NCI-H1092 treated with DMSO at 0.1 percent for 48 hours (cell line): ENCODE data around the gene NBDY.
"Not testable (repeated sequence)": the region's sequence is repeated elsewhere in the genome, so short reads cannot be mapped to it uniquely, and the experiment has no call there.

ENCODE experiments used
- DNase-seq: peaks from one replicate; lab custom pipeline; 2025; lab: John Stamatoyannopoulos, UW

Gene NBDY

DNA sequence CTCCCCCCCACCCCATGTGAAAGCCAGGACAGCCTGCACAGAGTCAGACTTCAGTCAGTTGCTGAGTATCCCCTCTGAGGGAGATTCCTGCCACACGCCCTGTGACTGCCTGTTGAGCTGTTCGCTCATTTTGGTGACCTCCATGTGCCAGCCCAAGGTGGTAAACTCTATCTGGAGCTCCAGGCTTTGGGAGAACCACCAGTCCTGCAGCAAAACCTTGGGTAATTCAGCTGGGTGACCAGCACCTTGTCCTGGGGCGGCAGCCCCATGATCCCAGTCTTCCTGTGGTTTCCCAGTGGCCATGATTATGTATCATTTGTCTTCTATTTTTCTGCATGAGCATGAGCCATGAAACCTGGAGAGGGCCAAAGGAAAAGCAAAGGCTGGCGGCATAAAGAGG is 73.4 kb downstream of the NBDY start:
- no peak for DNase-seq

DNA sequence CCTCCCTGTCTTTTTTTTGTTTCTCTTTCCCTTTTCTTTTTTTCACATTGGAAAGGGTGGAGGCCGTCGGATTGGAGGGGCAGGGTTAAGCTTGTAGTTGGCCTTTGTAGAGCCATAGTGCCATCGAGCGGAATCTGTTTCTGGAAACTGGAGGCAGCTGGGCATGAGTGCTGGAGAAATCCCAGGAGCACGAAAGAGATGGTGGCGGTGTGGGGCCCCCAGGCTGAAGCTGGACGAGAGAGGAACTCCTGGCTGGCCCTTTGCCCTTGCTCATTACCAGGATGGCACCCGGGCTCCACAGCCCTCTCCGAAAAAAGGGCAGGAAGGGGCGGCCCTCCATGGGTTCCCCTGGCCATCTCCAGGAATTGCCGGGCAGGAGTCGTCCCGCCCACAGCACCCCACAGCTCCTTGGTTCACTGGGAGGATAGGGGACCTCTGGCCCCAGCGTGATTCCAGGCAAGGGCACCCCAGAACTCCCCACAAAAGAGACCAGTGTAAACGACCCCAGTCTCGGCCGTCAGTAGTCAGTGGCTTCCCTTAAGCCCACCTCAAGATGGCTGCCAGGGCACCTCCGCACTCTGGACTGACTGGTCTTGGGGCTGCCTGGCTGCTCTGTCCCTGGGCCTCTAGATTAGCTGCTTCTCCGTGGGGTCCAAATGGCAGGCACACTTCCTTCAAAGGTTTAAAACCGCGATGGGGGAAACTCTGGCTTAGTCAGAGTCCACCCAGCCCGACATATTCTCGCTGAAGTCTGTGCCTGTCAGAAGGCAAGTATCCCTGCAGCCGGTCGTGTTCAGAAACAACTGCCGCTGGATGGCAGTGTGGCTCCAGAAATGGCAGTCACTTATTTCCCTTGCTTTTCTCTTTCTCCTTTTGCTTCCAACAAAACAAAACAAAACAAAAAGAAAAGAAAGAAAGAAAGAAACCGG is 74.1 kb downstream of the NBDY start:
- DNase-seq = peak; percentile 74

DNA sequence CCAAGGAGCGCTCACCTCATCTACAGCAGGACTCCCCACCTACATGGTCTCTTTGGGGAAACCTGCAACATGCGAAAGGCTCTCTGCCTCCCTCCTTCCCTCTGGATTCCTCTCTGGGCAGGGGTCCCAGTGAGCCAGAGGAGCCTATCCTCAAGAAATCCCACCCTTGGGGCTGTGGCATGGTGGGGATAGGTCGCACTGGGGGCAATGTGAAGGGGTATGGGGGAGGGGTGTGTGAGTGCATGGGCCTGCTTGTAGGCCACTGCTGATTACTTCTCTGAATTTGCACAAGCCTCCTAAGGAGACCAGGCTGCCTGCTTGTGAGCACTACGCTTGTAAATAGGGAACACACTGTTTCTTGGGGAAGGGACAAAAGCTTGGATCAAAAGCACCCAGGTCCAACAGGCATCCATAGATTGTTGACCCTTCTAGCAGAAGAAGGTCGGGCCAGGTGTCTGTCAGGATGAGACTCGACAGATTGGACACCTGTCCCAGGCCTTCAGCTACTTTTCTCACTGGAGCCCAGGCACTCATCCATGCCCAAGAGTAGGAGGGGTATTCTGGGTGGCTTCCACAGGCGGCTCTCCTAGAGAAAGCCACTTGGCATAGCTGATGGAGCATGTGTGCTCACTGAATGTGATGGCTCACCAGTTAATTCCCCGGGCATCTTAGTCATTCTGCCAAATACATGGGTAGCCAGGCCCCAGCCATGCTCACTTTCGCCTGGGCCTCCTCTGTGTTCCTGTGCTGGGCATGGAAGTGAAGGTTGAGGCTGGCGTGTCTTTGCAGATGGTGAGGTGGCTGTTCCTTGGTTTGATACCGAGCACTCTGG is 75.0 kb downstream of the NBDY start:
- no peak for DNase-seq

DNA sequence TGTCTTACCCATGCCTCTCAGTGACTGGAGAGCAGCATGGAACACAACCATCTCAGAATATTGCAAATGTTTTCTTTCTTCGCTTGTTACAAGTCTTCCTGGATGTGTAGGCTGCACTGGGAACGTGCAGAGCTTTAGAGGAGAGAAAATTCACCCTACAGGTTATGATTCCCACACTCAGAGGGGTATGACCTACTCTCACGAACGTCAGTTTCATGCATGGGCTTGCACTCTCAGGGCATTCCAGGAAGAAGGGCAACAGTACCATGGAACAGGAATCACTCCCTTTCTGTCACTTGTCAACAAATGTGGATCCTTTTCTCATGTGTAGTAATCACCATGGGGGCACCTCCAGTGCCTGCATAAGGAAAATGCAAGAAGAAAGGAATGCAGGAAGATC is 75.8 kb downstream of the NBDY start:
- DNase-seq = no peak

DNA sequence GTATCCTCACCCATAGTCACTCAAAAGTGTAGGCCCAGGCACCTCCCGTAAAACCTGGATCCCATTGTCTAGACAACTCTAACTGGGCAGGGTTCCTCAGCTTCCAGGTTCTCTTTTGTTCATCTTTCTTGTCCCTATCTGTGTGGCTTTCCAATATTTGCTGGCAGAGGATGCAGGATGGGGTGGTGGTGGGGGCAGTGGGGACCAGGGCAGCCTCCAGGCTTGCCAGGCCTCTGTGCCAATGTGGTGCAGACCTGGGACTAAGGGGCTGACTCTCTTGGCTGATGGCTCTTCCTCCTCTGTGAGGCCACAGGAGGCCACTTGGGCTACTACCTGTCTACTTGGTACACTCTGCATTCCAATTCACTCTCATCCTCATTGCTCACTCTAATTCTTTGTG is 76.4 kb downstream of the NBDY start:
- no peak for DNase-seq

DNA sequence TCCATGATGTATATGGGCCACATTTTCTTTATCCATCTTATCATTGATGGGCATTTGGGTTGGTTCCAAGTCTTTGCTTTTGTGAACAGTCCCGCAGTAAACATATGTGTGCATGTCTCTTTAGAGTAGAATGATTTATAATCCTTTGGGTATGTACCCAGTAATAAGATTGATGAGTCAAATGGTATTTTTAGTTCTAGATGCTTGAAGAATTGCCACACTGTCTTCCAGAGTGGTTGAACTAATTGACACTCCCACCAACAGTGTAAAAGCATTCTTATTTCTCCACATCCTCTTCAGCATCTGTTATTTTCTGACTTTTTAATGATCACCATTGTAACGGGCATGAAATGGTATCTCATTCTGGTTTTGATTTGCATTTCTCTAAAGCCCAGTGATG is 77.1 kb downstream of the NBDY start:
- not testable (repeated sequence) for DNase-seq

DNA sequence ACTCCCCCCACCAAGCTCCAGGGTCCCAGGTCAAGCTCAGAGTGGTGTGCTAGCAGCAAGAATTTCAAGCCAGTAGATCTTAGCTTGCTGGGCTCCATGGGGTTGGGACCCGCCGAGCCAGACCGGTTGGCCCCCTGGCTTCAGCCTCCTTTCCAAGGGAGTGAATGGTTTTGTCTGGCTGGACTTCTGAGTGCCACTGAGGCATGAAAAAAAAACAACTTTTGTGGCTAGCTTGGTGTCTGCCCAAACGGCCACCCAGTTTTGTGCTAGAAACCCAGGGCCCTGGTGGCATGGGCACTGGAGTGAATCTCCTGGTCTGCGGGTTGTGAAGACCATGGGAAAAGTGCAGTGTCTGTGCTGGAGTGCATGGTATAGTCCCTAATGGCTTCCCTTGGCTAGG is 82.6 kb downstream of the NBDY start:
- no peak for DNase-seq

DNA sequence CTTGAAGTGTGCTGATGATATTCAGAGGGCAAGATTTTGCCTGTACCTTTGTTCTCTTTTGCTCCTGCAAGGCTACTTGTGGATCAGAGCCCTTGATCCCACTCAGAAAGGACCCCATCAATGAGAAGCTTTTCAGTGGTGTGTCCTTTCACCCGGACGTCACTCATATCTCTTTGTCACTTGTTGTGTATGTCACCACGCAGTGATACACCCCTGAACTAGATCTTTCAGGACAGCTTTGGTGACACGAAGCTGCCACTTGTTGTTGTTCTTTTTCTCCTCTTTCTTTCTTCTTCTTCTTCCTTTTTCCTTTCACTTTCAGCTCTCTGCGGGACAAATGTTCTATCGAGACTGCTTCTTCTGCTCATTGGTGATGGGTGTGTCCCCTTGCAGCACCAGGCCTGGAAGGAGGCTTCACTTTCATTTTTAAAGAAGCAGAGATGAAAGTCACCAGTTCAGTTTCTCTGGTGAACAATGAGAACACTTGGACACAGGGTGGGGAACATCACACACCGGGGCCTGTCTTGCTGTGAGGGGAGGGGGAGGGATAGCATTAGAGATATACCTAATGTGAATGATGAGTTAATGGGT is 83.6 kb downstream of the NBDY start:
- no peak for DNase-seq

DNA sequence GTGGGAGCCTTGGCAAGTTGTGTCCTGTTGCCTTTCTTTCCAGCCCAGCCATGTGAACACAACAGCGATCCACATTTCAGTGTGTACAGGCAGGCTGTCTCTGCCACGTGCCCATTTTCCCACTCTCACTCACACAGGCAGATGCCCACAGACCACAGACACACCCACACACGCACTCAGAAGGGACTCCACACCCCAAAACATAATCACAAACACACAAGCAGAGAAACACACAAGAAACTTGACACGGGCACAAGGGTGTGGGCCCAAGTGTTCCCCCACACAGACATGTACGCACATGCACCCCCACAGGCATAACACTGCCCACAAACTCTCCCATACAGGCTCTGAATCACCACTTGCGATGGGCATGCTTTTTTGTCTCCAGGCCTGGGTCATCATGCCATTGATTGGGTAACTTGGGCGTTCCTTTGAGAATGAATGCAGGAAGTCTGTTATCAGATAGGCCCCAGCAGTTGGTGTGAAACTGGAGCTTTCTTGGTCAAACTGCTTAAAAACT is 84.3 kb downstream of the NBDY start:
- DNase-seq = no peak

DNA sequence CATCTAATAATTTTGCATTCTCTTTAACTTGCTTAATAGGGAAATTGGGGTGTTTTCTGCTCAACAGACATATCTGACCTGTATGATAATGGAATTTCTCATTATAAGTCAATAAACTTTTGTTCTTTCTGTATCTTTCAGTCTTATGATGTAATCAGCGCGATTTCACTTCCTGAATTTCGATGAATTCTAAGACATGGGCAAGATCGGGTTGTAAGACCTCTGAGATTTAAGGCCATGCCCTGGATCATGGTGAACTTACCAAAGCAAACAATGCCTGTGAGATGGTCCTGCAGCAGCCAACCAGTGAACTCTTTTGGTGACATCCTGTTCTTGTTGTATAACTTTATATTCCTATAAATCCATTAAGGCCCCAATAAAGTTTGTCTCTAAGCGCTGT is 88.1 kb downstream of the NBDY start:
- DNase-seq = no peak

DNA sequence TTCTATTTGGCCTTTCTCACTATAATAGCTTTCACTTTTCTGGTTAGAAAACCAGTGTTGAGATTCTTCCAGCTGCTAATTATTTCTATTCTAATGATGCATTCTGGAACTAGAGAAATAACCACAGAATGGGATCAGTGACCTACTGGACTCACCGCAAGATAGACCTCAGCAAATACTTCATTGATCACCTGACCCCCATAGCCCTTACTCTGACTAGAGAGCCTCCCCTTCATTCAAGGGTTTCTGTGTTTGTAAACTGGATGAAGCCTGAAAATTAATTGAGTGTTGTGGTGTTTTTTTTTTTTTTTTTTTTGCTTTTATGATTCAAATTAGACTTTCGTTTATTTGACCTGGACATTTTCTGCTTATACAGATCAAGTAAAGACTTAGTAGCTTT is 97.0 kb downstream of the NBDY start:
- DNase-seq = no peak

DNA sequence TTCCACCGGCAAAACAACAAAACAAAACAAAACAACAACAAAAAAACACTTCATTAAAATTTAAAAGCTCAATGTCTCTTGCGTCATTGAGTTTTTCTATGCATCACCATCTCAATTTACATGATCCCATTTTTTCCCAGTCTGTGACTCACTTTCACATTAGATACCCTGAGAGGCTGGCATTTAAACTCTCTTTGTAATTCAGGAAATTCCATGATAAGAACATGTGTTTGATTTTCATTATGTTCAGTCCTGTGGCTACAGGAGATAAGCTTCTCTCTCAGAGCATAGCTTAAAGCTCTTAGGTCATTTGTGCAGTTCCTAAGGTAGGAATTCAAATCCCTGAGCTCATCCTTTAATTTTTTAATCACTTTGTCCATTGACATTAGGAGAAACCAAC is 104.6 kb downstream of the NBDY start:
- no peak for DNase-seq

DNA sequence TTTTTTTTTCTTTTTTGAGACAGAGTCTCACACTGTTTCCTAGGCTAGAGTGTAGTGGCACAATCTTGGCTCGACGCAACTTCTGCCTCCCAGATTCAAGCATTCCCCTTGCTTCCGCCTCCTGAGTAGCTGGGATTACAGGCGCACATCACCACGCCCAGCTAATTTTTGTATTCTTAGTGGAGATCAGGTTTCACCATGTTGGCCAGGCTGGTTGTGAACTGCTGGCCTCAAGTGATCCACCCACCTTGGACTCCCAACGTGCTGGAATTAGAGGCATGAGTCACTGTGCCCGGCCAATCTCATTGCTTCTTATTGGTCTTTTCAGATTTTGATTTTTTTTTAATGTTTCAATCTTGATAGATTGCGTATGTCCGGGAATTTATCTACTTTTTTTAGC is 124.4 kb downstream of the NBDY start:
- no peak for DNase-seq

DNA sequence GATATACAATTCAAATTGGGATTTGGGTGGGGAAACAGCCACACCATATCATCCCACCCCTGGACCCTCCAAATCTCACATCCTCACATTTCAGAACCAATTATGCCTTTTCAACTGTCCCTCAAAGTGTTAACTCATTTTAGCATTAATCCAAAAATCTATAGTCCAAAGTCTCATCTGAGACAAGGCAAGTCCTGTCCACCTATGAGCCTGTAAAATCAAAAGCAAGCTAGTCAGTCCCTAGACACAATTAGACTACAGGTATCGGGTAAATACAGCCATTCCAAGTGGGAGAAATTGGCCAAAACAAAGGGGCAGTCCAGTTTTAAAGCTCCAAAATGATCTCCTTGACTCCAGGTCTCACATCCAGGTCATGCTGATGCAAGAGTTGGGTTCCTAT is 128.0 kb downstream of the NBDY start:
- no peak for DNase-seq

DNA sequence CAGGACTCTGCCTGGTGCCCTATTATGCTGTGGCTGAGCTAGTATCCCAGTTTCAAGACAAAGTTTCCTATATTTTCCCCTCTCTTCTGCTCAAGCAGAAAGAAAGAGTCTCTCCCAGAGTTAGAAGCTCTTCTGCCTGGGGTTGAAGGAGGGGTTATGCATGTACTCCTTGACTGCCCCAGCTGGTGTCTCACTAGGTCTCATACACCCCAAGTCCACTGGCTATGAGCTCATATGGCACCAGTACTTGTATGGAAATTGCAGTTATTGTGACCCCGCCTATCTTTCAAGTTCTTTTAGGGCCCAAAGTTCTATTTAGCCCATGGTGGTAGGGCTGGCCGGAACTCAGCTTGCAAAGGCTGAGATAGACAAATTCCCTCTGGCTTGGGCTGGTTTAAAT is 131.8 kb downstream of the NBDY start:
- no peak for DNase-seq
